Cerebellar cortex (tissue), 1 donor: Measurements from ENCODE around the gene SOX3.

ENCODE experiments used
- DNase-seq: peaks from one replicate; pipeline ENCODE4 v3.0.0-alpha.2; 2015; ENCODE audit warnings: low spot score

SOX3 gene

GRCh38 chrX:140504371-140505324, at the start of gene SOX3:
TSS of gene SOX3 (minus strand) at chrX:140505069. CDS start at chrX:140505060, 9 bp downstream.
- DNase-seq = no peak

GRCh38 chrX:140548985-140549384, 44.1 kb upstream of the SOX3 start:
- no peak for DNase-seq

GRCh38 chrX:140526171-140526570, 21.3 kb upstream of the SOX3 start:
- no peak for DNase-seq

- DNase-seq = no peak
Observed at GRCh38 chrX:140525448-140525847, 20.6 kb upstream of the SOX3 start.

GRCh38 chrX:140524556-140524955, 19.7 kb upstream of the SOX3 start:
- DNase-seq = no peak

- no peak for DNase-seq
Observed at GRCh38 chrX:140521393-140521792, 16.5 kb upstream of the SOX3 start.

GRCh38 chrX:140514554-140514953, 9.7 kb upstream of the SOX3 start:
- DNase-seq = no peak

GRCh38 chrX:140510895-140511295, 6.0 kb upstream of the SOX3 start:
- no peak for DNase-seq

GRCh38 chrX:140510306-140510676, 5.4 kb upstream of the SOX3 start:
- no peak for DNase-seq

- DNase-seq = no peak
Observed at GRCh38 chrX:140509468-140510305, 4.8 kb upstream of the SOX3 start.

- DNase-seq = no peak
Observed at GRCh38 chrX:140508958-140509357, 4.1 kb upstream of the SOX3 start.

GRCh38 chrX:140507982-140508305, 3.1 kb upstream of the SOX3 start:
- DNase-seq = no peak

- no peak for DNase-seq
Observed at GRCh38 chrX:140507223-140507981, 2.5 kb upstream of the SOX3 start.

- no peak for DNase-seq
Observed at GRCh38 chrX:140505421-140506337, 810 bp upstream of the SOX3 start.

- DNase-seq = no peak
Observed at GRCh38 chrX:140503714-140504351, 1.0 kb downstream of the SOX3 start.

GRCh38 chrX:140503238-140503601, 1.6 kb downstream of the SOX3 start:
- no peak for DNase-seq

GRCh38 chrX:140502491-140503237, 2.2 kb downstream of the SOX3 start:
- DNase-seq = no peak

- DNase-seq = no peak
Observed at GRCh38 chrX:140501940-140502468, 2.9 kb downstream of the SOX3 start.

GRCh38 chrX:140501321-140501720, 3.5 kb downstream of the SOX3 start:
- DNase-seq = no peak

- DNase-seq = no peak
Observed at GRCh38 chrX:140500441-140500840, 4.4 kb downstream of the SOX3 start.
